GM12878 (cell line): ENCODE data around the gene KCNIP3. TPM values are rescaled to one million over a fixed set of nuclear protein-coding genes. Genes with fewer than 3 reads are reported as not detected.

Experiments
- ATAC-seq: fragments of 200-7000 bp; cut with Tn5 transposase; 3 replicates; pipeline ENCODE4 v1.9.1; 2020; ENCODE audit warnings: mild to moderate bottlenecking, moderate library complexity
- BruUV-seq: library from RNA; stranded (reverse); fragments of 400-500 nt; replicated peaks from 2 replicates; lab custom pipeline; 2021; lab: Mats Ljungman, UMichigan
- CTCF ChIA-PET: fragments of 300-600 bp; sonication (Branson Sonifier 250); formaldehyde crosslinking; extraction: SDS; loops from one replicate; lab custom pipeline; 2021; ENCODE audit warnings: inconsistent platforms; lab: Yijun Ruan, JAX
- POLR2A ChIA-PET: fragments of 350-600 bp; formaldehyde crosslinking; extraction: SDS; loops from one replicate; lab custom pipeline; 2021; ENCODE audit warnings: inconsistent platforms; lab: Charles Lee
- RAD21 ChIA-PET: fragments of 300-600 bp; sonication (Branson Sonifier 250); formaldehyde crosslinking; loops from one replicate; lab custom pipeline; 2023; ENCODE audit warnings: antibody characterized with exemption; ENCODE audit not compliant: unreplicated experiment; lab: Charles Lee
- SMC1A ChIA-PET: fragments of 300-600 bp; sonication (Branson Sonifier 250); formaldehyde crosslinking; loops from one replicate; lab custom pipeline; 2023; ENCODE audit not compliant: unreplicated experiment, uncharacterized antibody; lab: Charles Lee
- DNase-seq: peaks from one replicate; pipeline ENCODE4 v3.0.0-alpha.2; 2011; ENCODE audit warnings: low read depth, low spot score
- FAIRE-seq: peaks from 3 replicates; lab custom pipeline; 2011; peaks lifted over from hg19 to GRCh38; lab: Jason Lieb, UNC
- H2AFZ ChIP-seq: 2 replicates; pipeline ENCODE4 v1.6.0; 2011; ENCODE audit warnings: low read depth, low read length, control low read depth; ENCODE audit not compliant: control insufficient read depth
- H3K27ac ChIP-seq: 2 replicates; pipeline ENCODE4 v1.5.1; 2011; ENCODE audit warnings: control low read depth; ENCODE audit not compliant: control insufficient read depth, insufficient read depth
- H3K27me3 ChIP-seq, 2 experiments: replicated peaks in 1 of 2; 2 replicates each; pipeline versions ENCODE4 v1.6.0 to v1.6.1; 2011; ENCODE audit warnings: low read length in 1 of 2; ENCODE audit not compliant: control insufficient read depth in 2 of 2, insufficient read depth in 2 of 2
- H3K36me3 ChIP-seq, 2 experiments: 2 replicates each; pipeline ENCODE4 v1.5.1; 2011; ENCODE audit warnings: low read length in 1 of 2; ENCODE audit not compliant: control insufficient read depth in 2 of 2, insufficient read depth in 2 of 2
- H3K4me1 ChIP-seq: 2 replicates; pipeline ENCODE4 v1.6.1; 2011; ENCODE audit warnings: mild to moderate bottlenecking, low read length, moderate library complexity, mixed read lengths; ENCODE audit not compliant: control insufficient read depth, insufficient read depth
- H3K4me2 ChIP-seq: 2 replicates; pipeline ENCODE4 v1.6.0; 2011; ENCODE audit warnings: control low read depth; ENCODE audit not compliant: control insufficient read depth, insufficient read depth
- H3K4me3 ChIP-seq: fragments of 200-600 bp; sonication (generic); 2 replicates; pipeline ENCODE4 v1.5.1; 2016
- H3K79me2 ChIP-seq: 2 replicates; pipeline ENCODE4 v1.6.0; 2011; ENCODE audit warnings: low read length; ENCODE audit not compliant: control insufficient read depth, insufficient read depth
- H3K9ac ChIP-seq: 2 replicates; pipeline ENCODE4 v1.8.0; 2011; ENCODE audit warnings: low read length, control low read depth, mixed read lengths; ENCODE audit not compliant: control insufficient read depth, insufficient read depth
- H3K9me3 ChIP-seq: replicated peaks from 3 replicates; pipeline ENCODE4 v1.5.1; 2011; ENCODE audit warnings: mild to moderate bottlenecking, low read length; ENCODE audit not compliant: control insufficient read depth, insufficient read depth
- H4K20me1 ChIP-seq: 2 replicates; pipeline ENCODE4 v1.6.0; 2011; ENCODE audit not compliant: control insufficient read depth, insufficient read depth
- CHD2 ChIP-seq: IDR thresholded peaks from 2 replicates; pipeline ENCODE4 v1.6.1; 2011; ENCODE audit warnings: low read depth, low read length, improper control_type of control experiment, borderline replicate concordance
- HDAC2 ChIP-seq: fragments of 200-600 bp; sonication (generic); IDR thresholded peaks from 2 replicates; pipeline ENCODE4 v1.6.1; 2017
- NFYB ChIP-seq: IDR thresholded peaks from 2 replicates; pipeline ENCODE4 v1.6.1; 2011; ENCODE audit warnings: low read depth, mild to moderate bottlenecking, low read length, improper control_type of control experiment, moderate library complexity; ENCODE audit not compliant: insufficient read depth
- ZNF217 ChIP-seq: fragments of 450-650 bp; IDR thresholded peaks from 2 replicates; pipeline ENCODE4 v1.6.1; 2017; ENCODE audit warnings: antibody characterized with exemption, mild to moderate bottlenecking
- WGBS: methylation state at CpG from one replicate; pipeline ENCODE4 v1.1.6; 2016; ENCODE audit warnings: low lambda C conversion rate; ENCODE audit not compliant: insufficient replicate concordance, insufficient coverage; ENCODE audit errors: missing lambda C conversion rate; 5-methylcytosine and 5-hydroxymethylcytosine counted together
- in situ Hi-C: fragments of 300-500 bp; cut with MboI; formaldehyde crosslinking; loops from 9 replicates; pipeline ENCODE4 v1.14.3; 2018; ENCODE audit warnings: mixed read lengths
- intact Hi-C: fragments of 100-400 bp; cut with micrococcal nuclease; formaldehyde crosslinking; loops from one replicate; pipeline ENCODE4 v1.14.2; 2022; ENCODE audit not compliant: unreplicated experiment
- polyA plus RNA-seq, 11 experiments: library from polyadenylated mRNA; depleted of rRNA in 4 of 11; unstranded in 6 of 11; stranded (reverse) in 5 of 11; fragments of >200 nt; fragmentation: Nextera tagmentation in 4 of 11; fragmentation: Illumina TruSeq in 1 of 11; extraction: Ambion mirVana in 4 of 11; extraction: Trizol in 1 of 11; gene quantifications; 1 replicate in 1 of 11; 2 replicates in 10 of 11; pipeline versions ENCODE4 v1.2.1 to v1.2.3, GENCODE V29; 2011 to 2016; ENCODE audit warnings: inconsistent platforms in 2 of 11, missing spikeins in 2 of 11, low read depth in 1 of 11
- total RNA-seq, 4 experiments: library from RNA; depleted of rRNA in 3 of 4; stranded (reverse); fragments of >200 nt in 3 of 4; fragmentation: Illumina TruSeq in 1 of 4; extraction: Trizol in 1 of 4; gene quantifications; 2 replicates each; pipeline versions ENCODE4 v1.2.1 to v1.2.3, GENCODE V29; 2013 to 2021
- TF ChIP-seq, protein P1 (sequence below): IDR thresholded peaks from 2 replicates; pipeline ENCODE4 v1.6.1; 2012; ENCODE audit warnings: low read depth, low read length, improper control_type of control experiment
- TF ChIP-seq, protein P2 (sequence below): IDR thresholded peaks from 2 replicates; pipeline ENCODE4 v1.6.1; 2012; ENCODE audit warnings: low read length, inconsistent platforms
- TF ChIP-seq, protein P3 (sequence below): IDR thresholded peaks from 2 replicates; pipeline ENCODE4 v1.6.1; 2012; ENCODE audit warnings: improper control_type of control experiment, low read depth, low read length; ENCODE audit not compliant: insufficient replicate concordance

Gene KCNIP3
- total and polyA plus RNA-seq, 10 of the 15 experiments (the other 5 are each of a cell fraction or from before 2014, with no cell fraction given), result not detected

DNA sequence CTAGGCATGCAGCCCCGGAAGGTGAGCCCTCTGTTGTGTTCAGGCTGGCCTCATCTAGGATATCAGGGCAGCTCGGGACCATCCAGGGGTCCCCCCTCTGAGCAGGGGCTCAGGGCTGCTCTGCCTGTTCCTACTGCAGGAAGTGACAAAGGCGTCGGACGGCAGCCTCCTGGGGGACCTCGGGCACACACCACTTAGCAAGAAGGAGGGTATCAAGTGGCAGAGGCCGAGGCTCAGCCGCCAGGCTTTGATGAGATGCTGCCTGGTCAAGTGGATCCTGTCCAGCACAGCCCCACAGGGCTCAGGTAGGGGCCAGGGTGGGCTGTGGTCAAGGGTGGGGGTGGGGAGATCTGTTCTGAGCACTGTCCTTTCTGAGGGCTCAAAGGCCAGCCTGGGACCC is 13.1 kb downstream of the KCNIP3 start:
- ATAC-seq, result no peak
- intact Hi-C loops, result no loop called here
- TF ChIP-seq, protein P1, sequence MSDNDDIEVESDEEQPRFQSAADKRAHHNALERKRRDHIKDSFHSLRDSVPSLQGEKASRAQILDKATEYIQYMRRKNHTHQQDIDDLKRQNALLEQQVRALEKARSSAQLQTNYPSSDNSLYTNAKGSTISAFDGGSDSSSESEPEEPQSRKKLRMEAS, result no peak
- TF ChIP-seq CHD2, result no peak
- TF ChIP-seq NFYB, result no peak
- TF ChIP-seq, protein P2, sequence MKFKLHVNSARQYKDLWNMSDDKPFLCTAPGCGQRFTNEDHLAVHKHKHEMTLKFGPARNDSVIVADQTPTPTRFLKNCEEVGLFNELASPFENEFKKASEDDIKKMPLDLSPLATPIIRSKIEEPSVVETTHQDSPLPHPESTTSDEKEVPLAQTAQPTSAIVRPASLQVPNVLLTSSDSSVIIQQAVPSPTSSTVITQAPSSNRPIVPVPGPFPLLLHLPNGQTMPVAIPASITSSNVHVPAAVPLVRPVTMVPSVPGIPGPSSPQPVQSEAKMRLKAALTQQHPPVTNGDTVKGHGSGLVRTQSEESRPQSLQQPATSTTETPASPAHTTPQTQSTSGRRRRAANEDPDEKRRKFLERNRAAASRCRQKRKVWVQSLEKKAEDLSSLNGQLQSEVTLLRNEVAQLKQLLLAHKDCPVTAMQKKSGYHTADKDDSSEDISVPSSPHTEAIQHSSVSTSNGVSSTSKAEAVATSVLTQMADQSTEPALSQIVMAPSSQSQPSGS, result no peak
- no peak for TF ChIP-seq ZNF217
- TF ChIP-seq HDAC2, result no peak
- TF ChIP-seq, protein P3, sequence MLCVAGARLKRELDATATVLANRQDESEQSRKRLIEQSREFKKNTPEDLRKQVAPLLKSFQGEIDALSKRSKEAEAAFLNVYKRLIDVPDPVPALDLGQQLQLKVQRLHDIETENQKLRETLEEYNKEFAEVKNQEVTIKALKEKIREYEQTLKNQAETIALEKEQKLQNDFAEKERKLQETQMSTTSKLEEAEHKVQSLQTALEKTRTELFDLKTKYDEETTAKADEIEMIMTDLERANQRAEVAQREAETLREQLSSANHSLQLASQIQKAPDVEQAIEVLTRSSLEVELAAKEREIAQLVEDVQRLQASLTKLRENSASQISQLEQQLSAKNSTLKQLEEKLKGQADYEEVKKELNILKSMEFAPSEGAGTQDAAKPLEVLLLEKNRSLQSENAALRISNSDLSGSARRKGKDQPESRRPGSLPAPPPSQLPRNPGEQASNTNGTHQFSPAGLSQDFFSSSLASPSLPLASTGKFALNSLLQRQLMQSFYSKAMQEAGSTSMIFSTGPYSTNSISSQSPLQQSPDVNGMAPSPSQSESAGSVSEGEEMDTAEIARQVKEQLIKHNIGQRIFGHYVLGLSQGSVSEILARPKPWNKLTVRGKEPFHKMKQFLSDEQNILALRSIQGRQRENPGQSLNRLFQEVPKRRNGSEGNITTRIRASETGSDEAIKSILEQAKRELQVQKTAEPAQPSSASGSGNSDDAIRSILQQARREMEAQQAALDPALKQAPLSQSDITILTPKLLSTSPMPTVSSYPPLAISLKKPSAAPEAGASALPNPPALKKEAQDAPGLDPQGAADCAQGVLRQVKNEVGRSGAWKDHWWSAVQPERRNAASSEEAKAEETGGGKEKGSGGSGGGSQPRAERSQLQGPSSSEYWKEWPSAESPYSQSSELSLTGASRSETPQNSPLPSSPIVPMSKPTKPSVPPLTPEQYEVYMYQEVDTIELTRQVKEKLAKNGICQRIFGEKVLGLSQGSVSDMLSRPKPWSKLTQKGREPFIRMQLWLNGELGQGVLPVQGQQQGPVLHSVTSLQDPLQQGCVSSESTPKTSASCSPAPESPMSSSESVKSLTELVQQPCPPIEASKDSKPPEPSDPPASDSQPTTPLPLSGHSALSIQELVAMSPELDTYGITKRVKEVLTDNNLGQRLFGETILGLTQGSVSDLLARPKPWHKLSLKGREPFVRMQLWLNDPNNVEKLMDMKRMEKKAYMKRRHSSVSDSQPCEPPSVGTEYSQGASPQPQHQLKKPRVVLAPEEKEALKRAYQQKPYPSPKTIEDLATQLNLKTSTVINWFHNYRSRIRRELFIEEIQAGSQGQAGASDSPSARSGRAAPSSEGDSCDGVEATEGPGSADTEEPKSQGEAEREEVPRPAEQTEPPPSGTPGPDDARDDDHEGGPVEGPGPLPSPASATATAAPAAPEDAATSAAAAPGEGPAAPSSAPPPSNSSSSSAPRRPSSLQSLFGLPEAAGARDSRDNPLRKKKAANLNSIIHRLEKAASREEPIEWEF, result no peak
- TF ChIP-seq, all 136 proteins: peak for 0

More for the DNA sequence above, 13.1 kb downstream of the KCNIP3 start:
- POLR2A ChIA-PET, result no interaction called here
- DNase-seq, result no peak
- CTCF ChIA-PET, result no interaction called here
- H2AFZ ChIP-seq, result no peak overlapping the region
- H3K27ac ChIP-seq, result no peak overlapping the region
- in situ Hi-C loops, result no loop called here
- RAD21 ChIA-PET, result no interaction called here
- no peaks in the 10 kb centered on the region for H3K79me2 ChIP-seq
- SMC1A ChIA-PET, result no interaction called here
- no peak overlapping the region for H3K4me3 ChIP-seq
- no peaks in the 10 kb centered on the region for H3K36me3 ChIP-seq
- H3K4me2 ChIP-seq, result no peak overlapping the region
- no peak for FAIRE-seq
- H4K20me1 ChIP-seq, result no peaks in the 10 kb centered on the region
- H3K27me3 ChIP-seq, result no peaks in the 10 kb centered on the region
- 5% methylated on average over 8 of the region's 8 CpGs for WGBS
- H3K4me1 ChIP-seq, result no peaks in the 10 kb centered on the region
- H3K9me3 ChIP-seq, result no peaks in the 10 kb centered on the region
- H3K9ac ChIP-seq, result no peak overlapping the region
- BruUV-seq, result no TSS peak
